Panc1 (cell line): Measurements from ENCODE around the gene ABLIM2.

Experiments
- CTCF ChIP-seq: fragments of 450-650 bp; IDR thresholded peaks from 2 replicates; pipeline ENCODE4 v1.5.1; 2017; ENCODE audit warnings: mild to moderate bottlenecking
- POLR2AphosphoS5 ChIP-seq: IDR thresholded peaks from 2 replicates; pipeline ENCODE4 v1.6.1; 2012; ENCODE audit warnings: mild to moderate bottlenecking, low read depth, low read length, moderate library complexity
- REST ChIP-seq, 2 experiments: IDR thresholded peaks; 2 replicates each; pipeline ENCODE4 v1.6.1; 2011 to 2012; ENCODE audit warnings: low read depth in 2 of 2, control low read depth in 1 of 2, low read length in 1 of 2, mild to moderate bottlenecking in 1 of 2, moderate library complexity in 1 of 2; ENCODE audit not compliant: insufficient read depth in 1 of 2
- SIN3A ChIP-seq: IDR thresholded peaks from 2 replicates; pipeline ENCODE4 v1.6.1; 2012; ENCODE audit warnings: low read depth, mild to moderate bottlenecking, low read length, moderate library complexity, borderline replicate concordance; ENCODE audit not compliant: insufficient read depth
- TCF7L2 ChIP-seq: IDR thresholded peaks from 2 replicates; pipeline ENCODE4 v1.6.1; 2011; ENCODE audit warnings: mild to moderate bottlenecking, low read depth, low read length, inconsistent platforms

GRCh38 chr4:7964459-7964858, 194.2 kb downstream of the ABLIM2 start:
- TF ChIP-seq TCF7L2 (no peak), POLR2AphosphoS5 (no peak), CTCF (no peak), REST (IDR thresholded peaks at IDR 0.05; ENCODE audit: insufficient read depth in 1 of 2, low read depth in 2 of 2, low read length in 1 of 2) (no peak), SIN3A (no peak)
